ENCODE results near the gene ACP6.
A peak's percentile ranks its signal among the peaks of the same experiment; 100 is the strongest.

The ACP6 gene

GRCh38 chr1:147603986-147604385 lies 66.3 kb downstream of the ACP6 start:
- no peak for TF ChIP-seq CTCF (IDR thresholded peaks at IDR 0.05; ENCODE audit: low read depth, low read length)
- Histone ChIP-seq H3K36me3 (peaks cover 30% of the 10 kb centered on the region), H3K4me1 (peaks cover 9% of the 10 kb centered on the region; the same call in 1 of the 2 replicates), H3K27me3 (no peaks in the 10 kb centered on the region), H3K4me3 (ENCODE audit: low read depth, low read length) (no peak overlapping the region), H3K9me3 (no peaks in the 10 kb centered on the region)
- DNase-seq = no peak

- DNase-seq = no peak
- no peaks in the 10 kb centered on the region for H3K27me3 ChIP-seq
- peaks cover 4% of the 10 kb centered on the region; the same call in 1 of the 2 replicates for H3K36me3 ChIP-seq
- peak overlapping the region; percentile 68 for H3K4me3 ChIP-seq (ENCODE audit: low read depth, low read length)
- H3K4me1 ChIP-seq = peaks cover 12% of the 10 kb centered on the region; the same call in 1 of the 2 replicates
- H3K9me3 ChIP-seq = no peaks in the 10 kb centered on the region
- no peak for TF ChIP-seq CTCF (IDR thresholded peaks at IDR 0.05; ENCODE audit: low read depth, low read length)
Observed at GRCh38 chr1:147600119-147601111, 69.9 kb downstream of the ACP6 start.

- Histone ChIP-seq H3K27me3 (no peaks in the 10 kb centered on the region), H3K4me1 (peaks cover 12% of the 10 kb centered on the region; the same call in 1 of the 2 replicates), H3K4me3 (ENCODE audit: low read depth, low read length) (peak overlapping the region; percentile 83), H3K36me3 (no peaks in the 10 kb centered on the region), H3K9me3 (no peaks in the 10 kb centered on the region)
- peak; percentile 99 for DNase-seq
- no peak for TF ChIP-seq CTCF (IDR thresholded peaks at IDR 0.05; ENCODE audit: low read depth, low read length)
Observed at GRCh38 chr1:147599362-147600118, 70.8 kb downstream of the ACP6 start.

- DNase-seq = peak; percentile 56
- Histone ChIP-seq H3K9me3 (no peaks in the 10 kb centered on the region), H3K4me1 (peaks cover 12% of the 10 kb centered on the region; the same call in 1 of the 2 replicates), H3K36me3 (no peaks in the 10 kb centered on the region), H3K4me3 (ENCODE audit: low read depth, low read length) (peak overlapping the region; percentile 83), H3K27me3 (no peaks in the 10 kb centered on the region)
- TF ChIP-seq CTCF (IDR thresholded peaks at IDR 0.05; ENCODE audit: low read depth, low read length) = no peak
Observed at GRCh38 chr1:147598621-147599361, 71.5 kb downstream of the ACP6 start.

GRCh38 chr1:147597010-147597409 lies 73.3 kb downstream of the ACP6 start:
- H3K27me3 ChIP-seq = no peaks in the 10 kb centered on the region
- no peaks in the 10 kb centered on the region; the same call in 1 of the 2 replicates for H3K9me3 ChIP-seq
- TF ChIP-seq CTCF (IDR thresholded peaks at IDR 0.05; ENCODE audit: low read depth, low read length) = no peak
- peaks cover 12% of the 10 kb centered on the region; the same call in 1 of the 2 replicates for H3K4me1 ChIP-seq
- no peak overlapping the region for H3K4me3 ChIP-seq (ENCODE audit: low read depth, low read length)
- no peak for DNase-seq
- H3K36me3 ChIP-seq = no peaks in the 10 kb centered on the region
